ENCODE results near the gene FCHSD2.
"Not testable (repeated sequence)": the region's sequence is repeated elsewhere in the genome, so short reads cannot be mapped to it uniquely, and the experiment has no call there.

The FCHSD2 gene

GRCh38 chr11:73147771-73148681, 5.9 kb upstream of the FCHSD2 start:
- no peak for DNase-seq

GRCh38 chr11:73145986-73146575, 4.0 kb upstream of the FCHSD2 start:
- no peak for DNase-seq

GRCh38 chr11:73143126-73143838, 1.2 kb upstream of the FCHSD2 start:
- no peak for DNase-seq

- DNase-seq: peak in 4 of 5 donors; percentile 24 to 72 (median 54)
Observed at GRCh38 chr11:73141309-73142127, 600 bp downstream of the FCHSD2 start.

- peak in 2 of 5 donors; percentile 7 to 19 for DNase-seq
Observed at GRCh38 chr11:73141031-73141308, 1.1 kb downstream of the FCHSD2 start.

- peak in 1 of 5 donors; percentile 37 for DNase-seq
Observed at GRCh38 chr11:73140213-73141030, 1.7 kb downstream of the FCHSD2 start.

- no peak for DNase-seq
Observed at GRCh38 chr11:73139476-73140198, 2.5 kb downstream of the FCHSD2 start.

GRCh38 chr11:73137944-73138274, 4.2 kb downstream of the FCHSD2 start:
- DNase-seq: no peak

- no peak for DNase-seq
Observed at GRCh38 chr11:73137262-73137943, 4.7 kb downstream of the FCHSD2 start.

GRCh38 chr11:73136722-73137121, 5.4 kb downstream of the FCHSD2 start:
- DNase-seq: not testable (repeated sequence)

GRCh38 chr11:73135346-73136284, 6.5 kb downstream of the FCHSD2 start:
- DNase-seq: no peak

- not testable (repeated sequence) for DNase-seq
Observed at GRCh38 chr11:73132349-73132748, 9.8 kb downstream of the FCHSD2 start.

GRCh38 chr11:73130181-73130580, 11.9 kb downstream of the FCHSD2 start:
- DNase-seq: no peak

GRCh38 chr11:73129198-73129597, 12.9 kb downstream of the FCHSD2 start:
- DNase-seq: no peak

GRCh38 chr11:73126804-73127480, 15.2 kb downstream of the FCHSD2 start:
- DNase-seq: no peak

GRCh38 chr11:73124800-73125199, 17.3 kb downstream of the FCHSD2 start:
- DNase-seq: no peak

- not testable (repeated sequence) for DNase-seq
Observed at GRCh38 chr11:73123892-73124291, 18.2 kb downstream of the FCHSD2 start.

GRCh38 chr11:73121692-73122091, 20.4 kb downstream of the FCHSD2 start:
- DNase-seq: no peak

- no peak for DNase-seq
Observed at GRCh38 chr11:73117071-73117470, 25.0 kb downstream of the FCHSD2 start.
